ENCODE data around the gene TMEM95.

DNA sequence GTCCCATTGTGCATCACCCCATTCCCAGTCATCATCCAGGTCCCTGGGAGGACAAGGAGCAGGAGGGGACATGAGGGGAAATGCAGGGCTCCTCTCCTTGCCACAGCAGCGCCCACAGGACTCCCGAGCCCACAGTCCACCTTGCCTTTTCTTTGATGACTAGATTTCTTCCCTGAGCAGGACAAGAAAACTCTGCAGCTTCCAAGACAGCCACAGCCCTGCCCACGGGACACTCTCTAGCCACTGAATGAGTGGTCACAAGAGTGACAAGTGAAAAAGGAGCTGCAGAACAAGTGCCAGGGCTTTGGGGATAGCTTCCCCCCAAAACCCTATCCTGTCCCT is 30.5 kb upstream of the TMEM95 start:
- TF ChIP-seq, protein P1, sequence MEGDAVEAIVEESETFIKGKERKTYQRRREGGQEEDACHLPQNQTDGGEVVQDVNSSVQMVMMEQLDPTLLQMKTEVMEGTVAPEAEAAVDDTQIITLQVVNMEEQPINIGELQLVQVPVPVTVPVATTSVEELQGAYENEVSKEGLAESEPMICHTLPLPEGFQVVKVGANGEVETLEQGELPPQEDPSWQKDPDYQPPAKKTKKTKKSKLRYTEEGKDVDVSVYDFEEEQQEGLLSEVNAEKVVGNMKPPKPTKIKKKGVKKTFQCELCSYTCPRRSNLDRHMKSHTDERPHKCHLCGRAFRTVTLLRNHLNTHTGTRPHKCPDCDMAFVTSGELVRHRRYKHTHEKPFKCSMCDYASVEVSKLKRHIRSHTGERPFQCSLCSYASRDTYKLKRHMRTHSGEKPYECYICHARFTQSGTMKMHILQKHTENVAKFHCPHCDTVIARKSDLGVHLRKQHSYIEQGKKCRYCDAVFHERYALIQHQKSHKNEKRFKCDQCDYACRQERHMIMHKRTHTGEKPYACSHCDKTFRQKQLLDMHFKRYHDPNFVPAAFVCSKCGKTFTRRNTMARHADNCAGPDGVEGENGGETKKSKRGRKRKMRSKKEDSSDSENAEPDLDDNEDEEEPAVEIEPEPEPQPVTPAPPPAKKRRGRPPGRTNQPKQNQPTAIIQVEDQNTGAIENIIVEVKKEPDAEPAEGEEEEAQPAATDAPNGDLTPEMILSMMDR (conservative IDR thresholded peaks at IDR 0.05 in 1 of 2, IDR thresholded peaks at IDR 0.05 in 1 of 2; ENCODE audit: extremely low read depth in 1 of 2, insufficient read depth in 1 of 2, low read depth in 1 of 2, low read length in 2 of 2) = no peak
- TF ChIP-seq EZH2 (IDR thresholded peaks at IDR 0.05; ENCODE audit: borderline replicate concordance, low read length) = no peak
